GM12878 (cell line): ENCODE data around the gene SLC25A33.

Source experiments
- EZH2 ChIP-seq: IDR thresholded peaks from 2 replicates; pipeline ENCODE4 v1.6.1; 2012; ENCODE audit warnings: low read depth, mild to moderate bottlenecking, control low read depth, inconsistent platforms, low read length, borderline replicate concordance; ENCODE audit not compliant: control insufficient read depth
- FOXK2 ChIP-seq: fragments of 450-650 bp; IDR thresholded peaks from 2 replicates; pipeline ENCODE4 v1.6.1; 2017; ENCODE audit warnings: mild to moderate bottlenecking, moderate library complexity
- TAF1 ChIP-seq: IDR thresholded peaks from 2 replicates; pipeline ENCODE4 v1.6.1; 2011; ENCODE audit warnings: mild to moderate bottlenecking, low read depth, low read length, borderline replicate concordance
- TCF12 ChIP-seq: IDR thresholded peaks from 2 replicates; pipeline ENCODE4 v1.6.1; 2011; ENCODE audit warnings: low read depth, mild to moderate bottlenecking, low read length
- TF ChIP-seq, protein P1 (sequence below): IDR thresholded peaks from 2 replicates; pipeline ENCODE4 v1.6.1; 2011; ENCODE audit warnings: low read depth, low read length, improper control_type of control experiment, borderline replicate concordance
- TF ChIP-seq, protein P2 (sequence below): IDR thresholded peaks from 2 replicates; pipeline ENCODE4 v1.6.1; 2011; ENCODE audit warnings: borderline replicate concordance, low read depth, mild to moderate bottlenecking, moderate library complexity, mixed read lengths, low read length; ENCODE audit not compliant: insufficient read depth; ENCODE audit errors: extremely low read length

DNA sequence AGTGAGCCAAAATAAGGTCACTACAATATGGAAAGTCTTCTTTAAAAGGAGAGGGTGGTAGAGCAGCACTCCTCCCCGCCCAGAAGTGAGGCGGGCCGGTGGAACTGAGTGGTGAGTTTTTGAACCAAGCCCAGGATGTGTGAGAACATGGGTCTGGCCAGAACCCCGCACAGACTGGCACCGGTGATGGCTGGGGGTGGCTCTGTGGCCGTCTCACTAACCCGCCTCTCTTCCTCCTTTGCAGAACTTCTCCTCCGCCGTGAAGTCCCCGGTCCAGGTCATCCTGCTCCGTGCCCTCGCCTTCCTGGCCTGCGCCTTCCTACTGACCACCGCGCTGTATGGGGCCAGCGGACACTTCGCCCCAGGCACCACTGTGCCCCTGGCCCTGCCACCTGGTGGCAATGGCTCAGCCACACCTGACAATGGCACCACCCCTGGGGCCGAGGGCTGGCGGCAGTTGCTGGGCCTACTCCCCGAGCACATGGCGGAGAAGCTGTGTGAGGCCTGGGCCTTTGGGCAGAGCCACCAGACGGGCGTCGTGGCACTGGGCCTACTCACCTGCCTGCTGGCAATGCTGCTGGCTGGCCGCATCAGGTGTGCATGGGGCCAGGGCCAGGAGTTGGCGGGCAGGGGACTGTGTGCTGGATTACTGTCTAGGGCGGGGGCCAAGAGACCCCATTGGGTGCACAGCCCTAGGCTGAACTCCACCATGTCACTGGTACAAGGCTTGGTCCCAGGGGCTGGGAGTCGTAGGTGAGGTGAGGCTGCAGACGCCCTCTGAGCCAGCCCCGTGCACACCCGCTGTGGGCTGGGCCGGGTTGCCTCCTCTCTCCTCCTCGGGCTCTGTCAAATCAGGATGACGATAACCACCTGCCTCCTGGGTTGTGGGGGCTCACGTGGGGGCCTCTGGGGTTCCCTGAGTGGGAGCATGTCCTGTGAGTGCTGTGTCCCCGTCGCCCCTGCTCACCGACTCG, 61.9 kb downstream of the SLC25A33 start:
- TF ChIP-seq TAF1: no peak
- TF ChIP-seq, protein P1, sequence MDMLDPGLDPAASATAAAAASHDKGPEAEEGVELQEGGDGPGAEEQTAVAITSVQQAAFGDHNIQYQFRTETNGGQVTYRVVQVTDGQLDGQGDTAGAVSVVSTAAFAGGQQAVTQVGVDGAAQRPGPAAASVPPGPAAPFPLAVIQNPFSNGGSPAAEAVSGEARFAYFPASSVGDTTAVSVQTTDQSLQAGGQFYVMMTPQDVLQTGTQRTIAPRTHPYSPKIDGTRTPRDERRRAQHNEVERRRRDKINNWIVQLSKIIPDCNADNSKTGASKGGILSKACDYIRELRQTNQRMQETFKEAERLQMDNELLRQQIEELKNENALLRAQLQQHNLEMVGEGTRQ: no peak
- TF ChIP-seq EZH2: no peak
- TF ChIP-seq FOXK2: no peak
- TF ChIP-seq, protein P2, sequence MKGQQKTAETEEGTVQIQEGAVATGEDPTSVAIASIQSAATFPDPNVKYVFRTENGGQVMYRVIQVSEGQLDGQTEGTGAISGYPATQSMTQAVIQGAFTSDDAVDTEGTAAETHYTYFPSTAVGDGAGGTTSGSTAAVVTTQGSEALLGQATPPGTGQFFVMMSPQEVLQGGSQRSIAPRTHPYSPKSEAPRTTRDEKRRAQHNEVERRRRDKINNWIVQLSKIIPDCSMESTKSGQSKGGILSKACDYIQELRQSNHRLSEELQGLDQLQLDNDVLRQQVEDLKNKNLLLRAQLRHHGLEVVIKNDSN: no peak
- TF ChIP-seq TCF12: no peak
